ENCODE data around the gene RPTOR. TPM values are rescaled to one million over a fixed set of nuclear protein-coding genes. Genes with fewer than 3 reads are reported as not detected.

RPTOR gene
- polyA plus RNA-seq, 1 of the 3 experiments (the other 2 are of a cell fraction) = 14.9 TPM

DNA sequence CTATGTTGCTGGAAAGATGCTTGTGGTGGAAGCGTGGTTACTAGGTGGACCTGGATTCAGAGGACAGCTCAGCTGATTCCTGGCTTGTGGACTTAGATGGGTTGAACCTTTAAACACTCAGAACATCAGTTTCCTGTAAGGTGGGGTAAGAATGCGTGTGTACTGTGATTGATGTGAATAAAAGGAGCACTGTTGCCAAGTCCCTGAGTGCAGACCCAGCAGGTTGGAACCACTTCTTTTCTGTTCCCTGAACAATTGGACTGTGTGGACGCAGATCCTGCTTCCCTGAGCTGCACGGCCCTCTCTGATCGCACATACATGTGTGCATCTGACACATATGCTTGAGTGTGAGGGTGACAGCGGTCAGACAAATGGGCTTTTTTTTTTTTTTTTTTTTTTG, 37.5 kb downstream of the RPTOR start (continued):
- TF ChIP-seq EZH2phosphoT487 (IDR thresholded peaks at IDR 0.05; ENCODE audit: borderline replicate concordance, low read depth) = no peak

DNA sequence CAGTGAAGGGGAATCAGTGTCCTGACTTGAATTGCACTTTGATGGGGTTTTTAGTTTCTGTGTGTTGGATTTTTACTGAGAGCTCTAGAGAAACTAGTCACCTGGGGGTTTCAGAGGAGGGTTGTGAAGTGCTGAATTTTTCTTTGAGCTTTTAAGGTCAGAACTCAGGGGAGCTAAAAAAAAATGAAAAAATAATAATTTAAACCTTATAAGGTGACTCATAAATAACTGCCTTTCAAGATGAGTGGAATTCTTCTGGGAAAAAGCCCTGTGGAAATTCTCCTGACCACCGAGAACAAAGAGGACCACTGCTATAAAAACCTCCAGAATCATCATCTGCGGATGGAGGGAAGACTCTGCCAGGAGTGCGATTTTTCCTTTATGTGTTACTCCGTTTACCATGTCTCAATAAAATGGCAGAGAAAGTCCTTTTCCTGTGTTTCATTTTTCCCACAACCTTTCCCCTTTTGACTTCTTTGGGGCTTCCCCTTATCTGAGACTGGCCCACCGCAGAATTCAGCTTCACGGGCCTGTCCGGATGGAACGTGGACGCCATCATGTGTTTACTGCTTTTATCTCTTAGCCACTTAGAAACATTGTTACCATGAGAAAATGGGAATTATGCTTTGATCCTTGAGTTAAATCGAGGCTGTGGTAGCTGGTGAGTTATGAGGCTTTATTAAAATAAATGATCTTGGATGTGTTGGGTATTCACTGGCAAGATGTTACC, 39.7 kb downstream of the RPTOR start:
- ChIA-PET POLR2A (no interaction called here), CTCF (interaction anchor here (0.7 to 5.1 kb wide), 10 partner anchors 8 to 395 kb away, joined by 3 to 61 read pairs (median 6); partner anchors contain the start of gene NPTX1)
- Histone ChIP-seq H3K4me3 (ENCODE audit: low read depth in 2 of 2, low read length in 1 of 2) (no peak overlapping the region), H3K4me1 (ENCODE audit: control insufficient read depth in 1 of 2, insufficient read depth in 2 of 2, low read depth in 1 of 2, low read length in 1 of 2) (peaks cover 11 to 16% of the 10 kb centered on the region in 2 experiments; a peak in 2 of 4 replicates), H3K4me2 (peak overlapping the region; percentile 36), H2AFZ (ENCODE audit: low read depth) (no peak overlapping the region), H3F3A (replicated peaks; ENCODE audit: insufficient read depth) (peaks cover 4% of the 10 kb centered on the region), H3K27me3 (ENCODE audit: insufficient read depth) (no peaks in the 10 kb centered on the region), H3K9ac (peak overlapping the region; percentile 17; the same call in 1 of the 2 replicates), H4K20me1 (ENCODE audit: insufficient read depth) (peaks cover 15% of the 10 kb centered on the region; the same call in 1 of the 2 replicates), H3K79me2 (ENCODE audit: insufficient read depth) (peaks cover 75% of the 10 kb centered on the region), H3K36me3 (replicated peaks in 1 of 2; ENCODE audit: control insufficient read depth in 1 of 2, insufficient read depth in 2 of 2, low read length in 1 of 2) (peaks cover 0 to 2% of the 10 kb centered on the region in 2 experiments), H3K9me3 (no peaks in the 10 kb centered on the region), H3K9me2 (no peaks in the 10 kb centered on the region), H3K27ac (ENCODE audit: low read depth in 2 of 2, low read length in 1 of 2) (peak overlapping the region in 1 of 2 experiments; percentile 38; a peak in 2 of 4 replicates)
- DNase-seq = no peak
- 74% methylated on average over 10 of the region's 10 CpGs for WGBS (ENCODE audit: low lambda C conversion rate)
- TF ChIP-seq FOXJ3 (CRISPR knock-in tag; IDR thresholded peaks at IDR 0.05) (no peak), FOSL2 (IDR thresholded peaks at IDR 0.05; ENCODE audit: borderline replicate concordance, low read depth) (peak; percentile 26; the same call in 1 of the 2 replicates), MXI1 (IDR thresholded peaks at IDR 0.05; ENCODE audit: low read depth, low read length) (no peak)

DNA sequence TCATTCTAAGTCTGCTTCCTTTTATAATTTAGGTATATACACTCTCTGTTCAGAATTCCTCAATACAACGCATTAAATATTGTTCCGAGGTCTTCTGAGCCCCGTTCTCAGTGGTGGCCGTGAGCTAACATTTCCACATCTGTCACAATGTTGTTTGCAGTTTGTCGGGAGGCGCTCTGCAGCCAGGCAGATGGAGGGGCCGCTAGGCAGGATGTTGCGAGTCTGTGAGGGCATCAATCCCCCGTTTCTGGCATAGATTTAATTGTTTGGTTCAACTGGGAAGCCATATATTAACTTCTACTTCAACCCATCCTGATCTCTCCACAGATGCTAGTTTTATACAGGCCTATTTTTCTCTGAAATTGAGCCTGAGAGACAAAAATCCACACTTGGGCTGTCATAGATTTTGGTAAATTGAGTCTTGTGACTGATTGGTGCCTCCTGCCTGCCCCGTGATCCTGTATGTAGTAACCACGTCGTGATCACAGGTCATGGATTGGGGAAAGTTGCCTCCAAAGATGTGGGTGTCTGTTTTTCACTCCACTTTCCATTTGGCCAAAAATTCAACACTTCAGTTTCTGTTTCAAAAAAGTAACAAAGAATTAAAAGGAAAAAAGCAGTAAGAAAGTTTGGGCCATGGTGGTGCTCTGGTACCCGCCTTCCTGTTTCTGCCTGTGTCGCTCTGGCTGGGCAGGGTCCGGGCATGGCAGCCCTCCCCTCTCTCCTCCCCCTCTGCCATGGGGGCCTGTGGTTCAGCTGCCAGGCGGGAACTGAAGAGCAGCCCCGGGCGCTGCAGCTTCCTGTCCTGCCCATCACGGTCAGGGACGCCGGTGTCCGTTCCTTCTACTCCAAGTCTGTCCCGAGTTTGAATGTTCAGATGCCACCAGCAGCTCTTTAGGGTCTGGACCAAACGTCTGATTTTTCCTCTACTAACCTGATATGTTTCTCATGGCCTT, 41.5 kb downstream of the RPTOR start:
- Histone ChIP-seq H3K4me3 (ENCODE audit: low read depth in 2 of 2, low read length in 1 of 2) (no peak overlapping the region), H3K9ac (no peak overlapping the region), H3K27me3 (ENCODE audit: insufficient read depth) (no peaks in the 10 kb centered on the region), H3F3A (replicated peaks; ENCODE audit: insufficient read depth) (peaks cover 10% of the 10 kb centered on the region), H2AFZ (ENCODE audit: low read depth) (no peak overlapping the region), H3K27ac (ENCODE audit: low read depth in 2 of 2, low read length in 1 of 2) (peak overlapping the region in 1 of 2 experiments; percentile 39; a peak in 2 of 4 replicates), H4K20me1 (ENCODE audit: insufficient read depth) (peaks cover 24% of the 10 kb centered on the region), H3K4me2 (no peak overlapping the region), H3K79me2 (ENCODE audit: insufficient read depth) (peaks cover 72% of the 10 kb centered on the region), H3K4me1 (ENCODE audit: control insufficient read depth in 1 of 2, insufficient read depth in 2 of 2, low read depth in 1 of 2, low read length in 1 of 2) (peaks cover 16 to 18% of the 10 kb centered on the region in 2 experiments; a peak in 3 of 4 replicates), H3K9me2 (no peaks in the 10 kb centered on the region), H3K9me3 (no peaks in the 10 kb centered on the region), H3K36me3 (replicated peaks in 1 of 2; ENCODE audit: control insufficient read depth in 1 of 2, insufficient read depth in 2 of 2, low read length in 1 of 2) (peaks cover 0 to 2% of the 10 kb centered on the region in 2 experiments)
- 84% methylated on average over 24 of the region's 24 CpGs for WGBS (ENCODE audit: low lambda C conversion rate)
- POLR2A ChIA-PET = interaction anchor here (0.8 kb wide), 1 partner anchor 22 kb away, joined by 4 read pairs; no protein-coding TSS in a partner anchor
- TF ChIP-seq, protein P1, sequence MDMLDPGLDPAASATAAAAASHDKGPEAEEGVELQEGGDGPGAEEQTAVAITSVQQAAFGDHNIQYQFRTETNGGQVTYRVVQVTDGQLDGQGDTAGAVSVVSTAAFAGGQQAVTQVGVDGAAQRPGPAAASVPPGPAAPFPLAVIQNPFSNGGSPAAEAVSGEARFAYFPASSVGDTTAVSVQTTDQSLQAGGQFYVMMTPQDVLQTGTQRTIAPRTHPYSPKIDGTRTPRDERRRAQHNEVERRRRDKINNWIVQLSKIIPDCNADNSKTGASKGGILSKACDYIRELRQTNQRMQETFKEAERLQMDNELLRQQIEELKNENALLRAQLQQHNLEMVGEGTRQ (IDR thresholded peaks at IDR 0.05; ENCODE audit: borderline replicate concordance, low read depth, low read length) = no peak
- peak; percentile 45; the same call in 1 of the 2 replicates for TF ChIP-seq MXI1 (IDR thresholded peaks at IDR 0.05; ENCODE audit: low read depth, low read length)
- TF ChIP-seq, protein P2, sequence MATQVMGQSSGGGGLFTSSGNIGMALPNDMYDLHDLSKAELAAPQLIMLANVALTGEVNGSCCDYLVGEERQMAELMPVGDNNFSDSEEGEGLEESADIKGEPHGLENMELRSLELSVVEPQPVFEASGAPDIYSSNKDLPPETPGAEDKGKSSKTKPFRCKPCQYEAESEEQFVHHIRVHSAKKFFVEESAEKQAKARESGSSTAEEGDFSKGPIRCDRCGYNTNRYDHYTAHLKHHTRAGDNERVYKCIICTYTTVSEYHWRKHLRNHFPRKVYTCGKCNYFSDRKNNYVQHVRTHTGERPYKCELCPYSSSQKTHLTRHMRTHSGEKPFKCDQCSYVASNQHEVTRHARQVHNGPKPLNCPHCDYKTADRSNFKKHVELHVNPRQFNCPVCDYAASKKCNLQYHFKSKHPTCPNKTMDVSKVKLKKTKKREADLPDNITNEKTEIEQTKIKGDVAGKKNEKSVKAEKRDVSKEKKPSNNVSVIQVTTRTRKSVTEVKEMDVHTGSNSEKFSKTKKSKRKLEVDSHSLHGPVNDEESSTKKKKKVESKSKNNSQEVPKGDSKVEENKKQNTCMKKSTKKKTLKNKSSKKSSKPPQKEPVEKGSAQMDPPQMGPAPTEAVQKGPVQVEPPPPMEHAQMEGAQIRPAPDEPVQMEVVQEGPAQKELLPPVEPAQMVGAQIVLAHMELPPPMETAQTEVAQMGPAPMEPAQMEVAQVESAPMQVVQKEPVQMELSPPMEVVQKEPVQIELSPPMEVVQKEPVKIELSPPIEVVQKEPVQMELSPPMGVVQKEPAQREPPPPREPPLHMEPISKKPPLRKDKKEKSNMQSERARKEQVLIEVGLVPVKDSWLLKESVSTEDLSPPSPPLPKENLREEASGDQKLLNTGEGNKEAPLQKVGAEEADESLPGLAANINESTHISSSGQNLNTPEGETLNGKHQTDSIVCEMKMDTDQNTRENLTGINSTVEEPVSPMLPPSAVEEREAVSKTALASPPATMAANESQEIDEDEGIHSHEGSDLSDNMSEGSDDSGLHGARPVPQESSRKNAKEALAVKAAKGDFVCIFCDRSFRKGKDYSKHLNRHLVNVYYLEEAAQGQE (IDR thresholded peaks at IDR 0.05; ENCODE audit: low read depth, low read length) = no peak
- peak; percentile 95 for DNase-seq
- CTCF ChIA-PET = interaction anchor here (0.7 to 5.1 kb wide), 5 partner anchors 10 to 403 kb away, joined by 3 to 61 read pairs (median 6); no protein-coding TSS in a partner anchor
